ENCODE results near the gene ZNF813.

Gene ZNF813

DNA sequence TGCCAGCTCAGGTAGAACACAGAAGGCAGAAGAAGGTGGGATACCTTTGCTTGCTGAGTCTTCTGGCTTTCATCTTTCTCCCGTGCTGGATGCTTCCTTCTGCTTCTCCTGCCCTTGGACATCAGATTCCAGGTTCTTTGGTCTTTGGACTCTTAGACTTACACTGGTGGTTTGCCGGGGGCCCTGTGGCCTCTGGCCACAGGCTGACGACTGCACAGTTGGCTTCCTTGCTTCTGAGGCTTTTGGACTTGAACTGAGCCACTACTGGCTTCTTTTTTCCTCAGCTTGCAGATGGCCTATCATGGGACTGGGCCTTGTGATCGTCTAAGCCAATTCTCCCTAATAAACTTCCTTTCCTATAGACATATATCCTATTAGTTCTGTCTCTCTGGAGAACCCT, 50.6 kb downstream of the ZNF813 start:
- H3K36me3 ChIP-seq (ENCODE audit: insufficient read depth, low read length) = no peaks in the 10 kb centered on the region; the same call in 1 of the 2 replicates
- TF ChIP-seq EZH2 (IDR thresholded peaks at IDR 0.05; ENCODE audit: borderline replicate concordance, low read length) = no peak
- TF ChIP-seq, protein P1, sequence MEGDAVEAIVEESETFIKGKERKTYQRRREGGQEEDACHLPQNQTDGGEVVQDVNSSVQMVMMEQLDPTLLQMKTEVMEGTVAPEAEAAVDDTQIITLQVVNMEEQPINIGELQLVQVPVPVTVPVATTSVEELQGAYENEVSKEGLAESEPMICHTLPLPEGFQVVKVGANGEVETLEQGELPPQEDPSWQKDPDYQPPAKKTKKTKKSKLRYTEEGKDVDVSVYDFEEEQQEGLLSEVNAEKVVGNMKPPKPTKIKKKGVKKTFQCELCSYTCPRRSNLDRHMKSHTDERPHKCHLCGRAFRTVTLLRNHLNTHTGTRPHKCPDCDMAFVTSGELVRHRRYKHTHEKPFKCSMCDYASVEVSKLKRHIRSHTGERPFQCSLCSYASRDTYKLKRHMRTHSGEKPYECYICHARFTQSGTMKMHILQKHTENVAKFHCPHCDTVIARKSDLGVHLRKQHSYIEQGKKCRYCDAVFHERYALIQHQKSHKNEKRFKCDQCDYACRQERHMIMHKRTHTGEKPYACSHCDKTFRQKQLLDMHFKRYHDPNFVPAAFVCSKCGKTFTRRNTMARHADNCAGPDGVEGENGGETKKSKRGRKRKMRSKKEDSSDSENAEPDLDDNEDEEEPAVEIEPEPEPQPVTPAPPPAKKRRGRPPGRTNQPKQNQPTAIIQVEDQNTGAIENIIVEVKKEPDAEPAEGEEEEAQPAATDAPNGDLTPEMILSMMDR (IDR thresholded peaks at IDR 0.05; ENCODE audit: low read length) = no peak

DNA sequence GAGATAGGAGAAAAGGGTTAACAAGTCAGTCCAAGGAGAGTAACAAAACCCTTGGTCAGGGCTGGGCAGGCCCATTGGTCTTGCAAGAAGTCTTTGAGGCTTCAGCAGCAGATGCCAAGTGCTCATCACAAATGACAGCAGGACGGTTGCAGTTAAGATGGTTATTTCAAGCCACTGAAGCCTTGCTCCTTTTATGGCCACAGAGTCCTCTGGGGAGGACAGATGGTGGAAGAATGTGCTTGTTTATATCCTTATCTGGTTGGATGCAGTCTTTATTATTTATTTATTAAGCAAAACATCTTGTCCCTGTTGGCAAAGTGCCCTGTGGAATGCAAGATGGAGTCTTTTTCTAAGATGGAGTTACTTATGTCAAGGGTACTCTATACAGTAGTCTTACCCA, 51.2 kb downstream of the ZNF813 start:
- TF ChIP-seq EZH2 (IDR thresholded peaks at IDR 0.05; ENCODE audit: borderline replicate concordance, low read length) = no peak
- TF ChIP-seq, protein P1 (IDR thresholded peaks at IDR 0.05; ENCODE audit: low read length) = no peak
- H3K27ac ChIP-seq (ENCODE audit: low read depth, low read length, poor library complexity, severe bottlenecking) = no peak overlapping the region
- H4K20me1 ChIP-seq (ENCODE audit: insufficient read depth, low read length) = no peaks in the 10 kb centered on the region
- no peaks in the 10 kb centered on the region for H3F3A ChIP-seq (ENCODE audit: insufficient read depth, low read length)
- H3K27me3 ChIP-seq (ENCODE audit: insufficient read depth, low read length) = no peaks in the 10 kb centered on the region
- no peaks in the 10 kb centered on the region; the same call in 1 of the 2 replicates for H3K36me3 ChIP-seq (ENCODE audit: insufficient read depth, low read length)
- H3K4me3 ChIP-seq (ENCODE audit: low read depth, low read length, poor library complexity, severe bottlenecking) = no peak overlapping the region
- H3K9me2 ChIP-seq (ENCODE audit: low read depth, low read length) = no peaks in the 10 kb centered on the region
- no peaks in the 10 kb centered on the region for H3K79me2 ChIP-seq (ENCODE audit: insufficient read depth, low read length)
- no peak overlapping the region for H3K9ac ChIP-seq (ENCODE audit: low read length)
- H3K4me2 ChIP-seq (ENCODE audit: low read length) = no peak overlapping the region
- peaks cover 4% of the 10 kb centered on the region for H3K4me1 ChIP-seq (ENCODE audit: insufficient read depth, low read length, severe bottlenecking)
- H2AFZ ChIP-seq (ENCODE audit: low read length) = no peak overlapping the region
- H3K9me3 ChIP-seq (ENCODE audit: low read length) = no peaks in the 10 kb centered on the region

More for the DNA sequence above, 50.6 kb downstream of the ZNF813 start:
- no peaks in the 10 kb centered on the region for H3K9me2 ChIP-seq (ENCODE audit: low read depth, low read length)
- no peak overlapping the region for H3K9ac ChIP-seq (ENCODE audit: low read length)
- H4K20me1 ChIP-seq (ENCODE audit: insufficient read depth, low read length) = no peaks in the 10 kb centered on the region
- peaks cover 4% of the 10 kb centered on the region for H3K4me1 ChIP-seq (ENCODE audit: insufficient read depth, low read length, severe bottlenecking)
- H3K4me3 ChIP-seq (ENCODE audit: low read depth, low read length, poor library complexity, severe bottlenecking) = no peak overlapping the region
- no peak overlapping the region for H3K27ac ChIP-seq (ENCODE audit: low read depth, low read length, poor library complexity, severe bottlenecking)
- no peaks in the 10 kb centered on the region for H3K9me3 ChIP-seq (ENCODE audit: low read length)
- H3K4me2 ChIP-seq (ENCODE audit: low read length) = no peak overlapping the region
- H3K79me2 ChIP-seq (ENCODE audit: insufficient read depth, low read length) = no peaks in the 10 kb centered on the region
- no peaks in the 10 kb centered on the region for H3K27me3 ChIP-seq (ENCODE audit: insufficient read depth, low read length)
- H3F3A ChIP-seq (ENCODE audit: insufficient read depth, low read length) = no peaks in the 10 kb centered on the region
- no peak overlapping the region for H2AFZ ChIP-seq (ENCODE audit: low read length)

DNA sequence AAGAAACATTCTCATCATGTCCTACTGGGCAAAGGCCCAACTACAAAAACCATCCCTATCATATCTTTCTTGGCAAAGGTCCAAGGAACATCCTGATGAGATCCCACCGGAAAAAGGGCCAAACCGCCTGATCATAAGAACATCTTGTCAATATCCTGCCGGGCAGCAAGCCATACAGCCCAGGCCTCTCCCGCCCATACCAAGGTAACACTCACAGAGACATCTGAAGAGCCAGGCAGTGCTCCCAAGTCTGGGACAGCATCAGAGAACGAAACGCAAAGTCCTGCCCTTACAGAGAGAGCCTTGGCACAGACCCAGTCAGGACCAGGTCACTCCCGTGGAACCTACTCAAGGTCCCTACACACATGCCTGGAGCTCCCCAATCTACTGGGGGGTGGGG, 51.9 kb downstream of the ZNF813 start:
- TF ChIP-seq, protein P1 (IDR thresholded peaks at IDR 0.05; ENCODE audit: low read length) = no peak
- no peak for TF ChIP-seq EZH2 (IDR thresholded peaks at IDR 0.05; ENCODE audit: borderline replicate concordance, low read length)
- no peak overlapping the region for H2AFZ ChIP-seq (ENCODE audit: low read length)
- H3K27ac ChIP-seq (ENCODE audit: low read depth, low read length, poor library complexity, severe bottlenecking) = no peak overlapping the region

More for the DNA sequence above, 51.9 kb downstream of the ZNF813 start:
- no peaks in the 10 kb centered on the region for H3K27me3 ChIP-seq (ENCODE audit: insufficient read depth, low read length)
- H3K4me2 ChIP-seq (ENCODE audit: low read length) = no peak overlapping the region
- H3K79me2 ChIP-seq (ENCODE audit: insufficient read depth, low read length) = no peaks in the 10 kb centered on the region
- H3F3A ChIP-seq (ENCODE audit: insufficient read depth, low read length) = no peaks in the 10 kb centered on the region
- H3K9ac ChIP-seq (ENCODE audit: low read length) = no peak overlapping the region
- no peak overlapping the region for H3K4me3 ChIP-seq (ENCODE audit: low read depth, low read length, poor library complexity, severe bottlenecking)
- H4K20me1 ChIP-seq (ENCODE audit: insufficient read depth, low read length) = no peaks in the 10 kb centered on the region
- H3K9me3 ChIP-seq (ENCODE audit: low read length) = no peaks in the 10 kb centered on the region
- peaks cover 4% of the 10 kb centered on the region for H3K4me1 ChIP-seq (ENCODE audit: insufficient read depth, low read length, severe bottlenecking)
- no peaks in the 10 kb centered on the region for H3K9me2 ChIP-seq (ENCODE audit: low read depth, low read length)
- H3K36me3 ChIP-seq (ENCODE audit: insufficient read depth, low read length) = no peaks in the 10 kb centered on the region; the same call in 1 of the 2 replicates
